HCT116 (cell line): Measurements from ENCODE around the gene CDH23. TPM values are rescaled to one million over a fixed set of nuclear protein-coding genes. Genes with fewer than 3 reads are reported as not detected.

Source experiments
- ATAC-seq: fragments of 200-7000 bp; cut with Tn5 transposase; 2 replicates; pipeline ENCODE4 v1.9.1; 2020; ENCODE audit warnings: mild to moderate bottlenecking, moderate library complexity
- BruUV-seq: library from RNA; stranded (reverse); fragments of 400-500 nt; replicated peaks from 2 replicates; lab custom pipeline; 2021; lab: Mats Ljungman, UMichigan
- CTCF ChIA-PET: fragments of 300-600 bp; sonication (Branson Sonifier 250); formaldehyde crosslinking; loops from one replicate; lab custom pipeline; 2021; ENCODE audit warnings: antibody characterized with exemption; lab: Charles Lee
- POLR2A ChIA-PET: fragments of 300-600, 350-600 bp; sonication (Branson Sonifier 250); formaldehyde crosslinking; loops from one replicate; lab custom pipeline; 2021; ENCODE audit warnings: antibody characterized with exemption; lab: Charles Lee
- RAD21 ChIA-PET, 2 experiments: fragments of 300-600 bp; sonication (Branson Sonifier 250); formaldehyde crosslinking; loops; one replicate each; lab custom pipeline; 2023; ENCODE audit warnings: low total read pairs in 2 of 2; ENCODE audit not compliant: uncharacterized antibody in 2 of 2, unreplicated experiment in 2 of 2, low non-redundant PET in 1 of 2; lab: Charles Lee
- DNase-seq: peaks from one replicate; pipeline ENCODE4 v3.0.0-alpha.2; 2010; ENCODE audit warnings: low read depth, low spot score
- H2AFZ ChIP-seq: fragments of 200-600 bp; shearing (Covaris generic), sonication (generic); 2 replicates; pipeline ENCODE4 v1.6.1; 2017; ENCODE audit warnings: low read depth, mixed run types, mixed read lengths, antibody characterized with exemption, low read length; ENCODE audit not compliant: poor library complexity, severe bottlenecking
- H3K27ac ChIP-seq: 2 replicates; pipeline ENCODE4 v1.5.1; 2012; ENCODE audit warnings: low read depth, low read length
- H3K27me3 ChIP-seq: fragments of 200-600 bp; sonication (generic); 2 replicates; pipeline ENCODE4 v1.6.1; 2016; ENCODE audit warnings: mixed run types, low read length, mixed read lengths; ENCODE audit not compliant: insufficient read depth
- H3K36me3 ChIP-seq, 2 experiments: fragments of 200-500 bp in 1 of 2; fragments of 200-600 bp in 1 of 2; sonication (Bioruptor generic) in 1 of 2; sonication (generic) in 1 of 2; 2 replicates each; pipeline versions ENCODE4 v1.5.1 to v1.6.1; 2014 to 2016; ENCODE audit warnings: low read length in 2 of 2, inconsistent platforms in 1 of 2, mixed read lengths in 1 of 2, mixed run types in 1 of 2; ENCODE audit not compliant: insufficient read depth in 2 of 2, control insufficient read depth in 1 of 2
- H3K4me1 ChIP-seq, 2 experiments: fragments of 200-600 bp in 1 of 2; sonication (generic) in 1 of 2; 2 replicates each; pipeline versions ENCODE4 v1.5.1 to v1.6.1; 2012 to 2017; ENCODE audit warnings: low read length in 2 of 2, inconsistent platforms in 1 of 2, mild to moderate bottlenecking in 1 of 2, mixed read lengths in 1 of 2, mixed run types in 1 of 2, moderate library complexity in 1 of 2; ENCODE audit not compliant: insufficient read depth in 2 of 2, control insufficient read depth in 1 of 2
- H3K4me2 ChIP-seq: fragments of 200-600 bp; sonication (generic); 2 replicates; pipeline ENCODE4 v1.6.1; 2017; ENCODE audit warnings: mixed run types, low read length, mixed read lengths
- H3K4me3 ChIP-seq, 2 experiments: fragments of 200-600 bp in 1 of 2; sonication (generic) in 1 of 2; replicated peaks in 1 of 2; 2 replicates each; pipeline ENCODE4 v1.5.1; 2011 to 2016; ENCODE audit warnings: low read length in 2 of 2, control low read depth in 1 of 2, low read depth in 1 of 2, mild to moderate bottlenecking in 1 of 2, mixed read lengths in 1 of 2, mixed run types in 1 of 2
- H3K79me2 ChIP-seq: fragments of 200-600 bp; sonication (generic); 2 replicates; pipeline ENCODE4 v1.6.1; 2017; ENCODE audit warnings: mild to moderate bottlenecking, mixed run types, low read length, moderate library complexity, mixed read lengths; ENCODE audit not compliant: insufficient read depth
- H3K9ac ChIP-seq: fragments of 200-600 bp; sonication (generic); 2 replicates; pipeline ENCODE4 v1.6.1; 2016; ENCODE audit warnings: low read length, mixed read lengths
- H3K9me2 ChIP-seq: fragments of 200-600 bp; sonication (generic), shearing (Covaris generic); 2 replicates; pipeline ENCODE4 v1.6.1; 2017; ENCODE audit warnings: mixed run types, mild to moderate bottlenecking, moderate library complexity; ENCODE audit not compliant: insufficient read depth
- H3K9me3 ChIP-seq, 2 experiments: fragments of 200-500 bp in 1 of 2; fragments of 200-600 bp in 1 of 2; sonication (Bioruptor generic) in 1 of 2; sonication (generic) in 1 of 2; 2 replicates each; pipeline ENCODE4 v1.6.1; 2014 to 2017; ENCODE audit warnings: low read length in 2 of 2, mixed read lengths in 2 of 2, inconsistent platforms in 1 of 2, low read depth in 1 of 2, mild to moderate bottlenecking in 1 of 2, mixed run types in 1 of 2, moderate library complexity in 1 of 2; ENCODE audit not compliant: control insufficient read depth in 1 of 2, insufficient read depth in 1 of 2
- H4K20me1 ChIP-seq: fragments of 200-600 bp; sonication (generic), shearing (Covaris generic); 2 replicates; pipeline ENCODE4 v1.6.1; 2017; ENCODE audit warnings: mixed run types, mild to moderate bottlenecking, moderate library complexity; ENCODE audit not compliant: insufficient read depth
- CTCF ChIP-seq, 3 experiments: fragments of 200-600 bp in 1 of 3; sonication (generic) in 1 of 3; IDR thresholded peaks in 2 of 3; conservative IDR thresholded peaks in 1 of 3; 2 replicates each; pipeline ENCODE4 v1.5.1; 2012 to 2017; ENCODE audit warnings: low read depth in 2 of 3, low read length in 2 of 3, antibody characterized with exemption in 1 of 3, borderline replicate concordance in 1 of 3, control low read depth in 1 of 3, mild to moderate bottlenecking in 1 of 3, mixed read lengths in 1 of 3, mixed run types in 1 of 3, moderate library complexity in 1 of 3; ENCODE audit not compliant: insufficient read depth in 1 of 3
- POLR2AphosphoS5 ChIP-seq: IDR thresholded peaks from 2 replicates; pipeline ENCODE4 v1.6.1; 2011; ENCODE audit warnings: mild to moderate bottlenecking, low read depth, low read length, moderate library complexity
- RAD21 ChIP-seq: IDR thresholded peaks from 2 replicates; pipeline ENCODE4 v1.6.1; 2012; ENCODE audit warnings: low read depth, mild to moderate bottlenecking
- SRF ChIP-seq: IDR thresholded peaks from 2 replicates; pipeline ENCODE4 v1.6.1; 2012; ENCODE audit warnings: low read depth
- YY1 ChIP-seq: IDR thresholded peaks from 2 replicates; pipeline ENCODE4 v1.6.1; 2011; ENCODE audit warnings: low read length, low read depth, moderate library complexity, mild to moderate bottlenecking; ENCODE audit not compliant: insufficient replicate concordance; ENCODE audit errors: extremely low read depth
- ZNF274 ChIP-seq: fragments of 200-500 bp; sonication (Bioruptor generic); IDR thresholded peaks from 2 replicates; pipeline ENCODE4 v1.6.1; 2014; ENCODE audit warnings: mild to moderate bottlenecking, low read depth, low read length, inconsistent platforms
- intact Hi-C: fragments of 100-400 bp; cut with micrococcal nuclease; formaldehyde crosslinking; loops from 2 replicates; pipeline ENCODE4 v1.10.0; 2022
- total RNA-seq: library from RNA; stranded (reverse); gene quantifications from one replicate; pipeline ENCODE4 v1.2.1, GENCODE V29; 2021; ENCODE audit not compliant: unreplicated experiment

Gene CDH23
- total RNA-seq, 1 experiment from 2014 or later, result not detected

GRCh38 chr10:71647526-71648253, 251.0 kb downstream of the CDH23 start:
- Histone ChIP-seq H3K27ac (no peak overlapping the region), H3K27me3 (no peaks in the 10 kb centered on the region), H3K79me2 (no peaks in the 10 kb centered on the region), H3K9me3 (no peaks in the 10 kb centered on the region), H3K36me3 (no peaks in the 10 kb centered on the region), H3K9ac (no peak overlapping the region), H2AFZ (no peak overlapping the region), H3K4me1 (peaks cover 8 to 11% of the 10 kb centered on the region in 2 experiments; a peak in 3 of 4 replicates), H3K4me2 (no peak overlapping the region), H4K20me1 (no peaks in the 10 kb centered on the region), H3K9me2 (no peaks in the 10 kb centered on the region), H3K4me3 (no peak overlapping the region)
- ATAC-seq, result peak; percentile 64
- ChIA-PET RAD21 (interaction anchor here in 1 of 2 experiments (0.6 kb wide), 1 partner anchor 1557 kb away, joined by 4 read pairs; no protein-coding TSS in a partner anchor), POLR2A (interaction anchor here (0.6 kb wide), 1 partner anchor 636 kb away, joined by 3 read pairs; no protein-coding TSS in a partner anchor), CTCF (no interaction called here)
- TF ChIP-seq YY1 (no peak), POLR2AphosphoS5 (no peak), CTCF (IDR thresholded peaks at IDR 0.05 in 2 of 3, conservative IDR thresholded peaks at IDR 0.05 in 1 of 3; ENCODE audit: borderline replicate concordance in 1 of 3, insufficient read depth in 1 of 3, low read depth in 2 of 3, low read length in 2 of 3) (peak in 2 of 3 experiments; percentile 54 to 66; a peak in 4 of 6 replicates), SRF (no peak), RAD21 (peak; percentile 42), ZNF274 (no peak)
- DNase-seq, result no peak
- no TSS peak for BruUV-seq
- intact Hi-C loops, result no loop called here
